ENCODE results near the gene PATL2. TPM values are rescaled to one million over a fixed set of nuclear protein-coding genes. Genes with fewer than 3 reads are reported as not detected.

Gene PATL2
- total and polyA plus RNA-seq, 2 donors (not counting 3 experiments of a cell fraction or from before 2014, with no cell fraction given), result 0.18 TPM; not detected in 1

GRCh38 chr15:44659056-44659455, 52.1 kb downstream of the PATL2 start:
- Histone ChIP-seq H3K27me3 (ENCODE audit: control insufficient read depth in 2 of 2, insufficient read depth in 2 of 2, low read length in 2 of 2) (no peaks in the 10 kb centered on the region), H2AFZ (ENCODE audit: low read depth, low read length) (no peak overlapping the region), H3K4me2 (ENCODE audit: insufficient read depth, low read length) (no peak overlapping the region), H3K27ac (ENCODE audit: insufficient read depth, low read depth, low read length) (no peak overlapping the region), H3K4me3 (replicated peaks in 1 of 3; ENCODE audit: insufficient read depth in 1 of 3, low read depth in 1 of 3, low read length in 3 of 3) (no peak overlapping the region), H3K4me1 (ENCODE audit: control insufficient read depth, extremely low read depth, insufficient read depth, low read length) (peaks cover 7% of the 10 kb centered on the region), H4K20me1 (replicated peaks; ENCODE audit: control insufficient read depth, extremely low read depth, insufficient read depth, low read length) (no peaks in the 10 kb centered on the region), H3K36me3 (ENCODE audit: control insufficient read depth in 2 of 2, extremely low read depth in 1 of 2, insufficient read depth in 2 of 2, low read length in 2 of 2) (peaks cover 3 to 5% of the 10 kb centered on the region in 2 experiments), H3K9ac (replicated peaks; ENCODE audit: extremely low read depth, insufficient read depth, low read length) (no peak overlapping the region), H3K9me1 (replicated peaks; ENCODE audit: control insufficient read depth, extremely low read depth, insufficient read depth, low read length) (no peaks in the 10 kb centered on the region), H3K79me2 (ENCODE audit: control insufficient read depth, insufficient read depth, low read length) (peaks cover 4% of the 10 kb centered on the region), H3K9me3 (replicated peaks; ENCODE audit: control insufficient read depth, insufficient read depth, low read length) (no peaks in the 10 kb centered on the region)
- DNase-seq (ENCODE audit: low read depth, low spot score) (no peak), FAIRE-seq (no peak)
- ChIA-PET POLR2A (no interaction called here), CTCF (interaction anchor here (0.8 kb wide), 1 partner anchor 77 kb away, joined by 3 read pairs; the partner anchor contains the start of gene TRIM69)
- TF ChIP-seq FOS (IDR thresholded peaks at IDR 0.05; ENCODE audit: borderline replicate concordance, insufficient read depth, low read length) (no peak), EZH2 (IDR thresholded peaks at IDR 0.05; ENCODE audit: borderline replicate concordance, low read depth, low read length, severe bottlenecking) (no peak), POLR2A (IDR thresholded peaks at IDR 0.05; ENCODE audit: low read depth, low read length) (no peak), MYC (IDR thresholded peaks at IDR 0.05; ENCODE audit: low read depth, low read length) (no peak), JUN (IDR thresholded peaks at IDR 0.05; ENCODE audit: borderline replicate concordance, insufficient read depth, insufficient read length, low read depth) (no peak), MAX (IDR thresholded peaks at IDR 0.05; ENCODE audit: insufficient read depth, insufficient read length) (no peak), GATA2 (IDR thresholded peaks at IDR 0.05; ENCODE audit: insufficient read depth, insufficient read length, low read depth, low read length) (no peak), POLR2AphosphoS5 (IDR thresholded peaks at IDR 0.05; ENCODE audit: insufficient read depth, low read depth, low read length) (no peak)
- TF ChIP-seq, protein P1, sequence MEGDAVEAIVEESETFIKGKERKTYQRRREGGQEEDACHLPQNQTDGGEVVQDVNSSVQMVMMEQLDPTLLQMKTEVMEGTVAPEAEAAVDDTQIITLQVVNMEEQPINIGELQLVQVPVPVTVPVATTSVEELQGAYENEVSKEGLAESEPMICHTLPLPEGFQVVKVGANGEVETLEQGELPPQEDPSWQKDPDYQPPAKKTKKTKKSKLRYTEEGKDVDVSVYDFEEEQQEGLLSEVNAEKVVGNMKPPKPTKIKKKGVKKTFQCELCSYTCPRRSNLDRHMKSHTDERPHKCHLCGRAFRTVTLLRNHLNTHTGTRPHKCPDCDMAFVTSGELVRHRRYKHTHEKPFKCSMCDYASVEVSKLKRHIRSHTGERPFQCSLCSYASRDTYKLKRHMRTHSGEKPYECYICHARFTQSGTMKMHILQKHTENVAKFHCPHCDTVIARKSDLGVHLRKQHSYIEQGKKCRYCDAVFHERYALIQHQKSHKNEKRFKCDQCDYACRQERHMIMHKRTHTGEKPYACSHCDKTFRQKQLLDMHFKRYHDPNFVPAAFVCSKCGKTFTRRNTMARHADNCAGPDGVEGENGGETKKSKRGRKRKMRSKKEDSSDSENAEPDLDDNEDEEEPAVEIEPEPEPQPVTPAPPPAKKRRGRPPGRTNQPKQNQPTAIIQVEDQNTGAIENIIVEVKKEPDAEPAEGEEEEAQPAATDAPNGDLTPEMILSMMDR (IDR thresholded peaks at IDR 0.05; ENCODE audit: extremely low read depth in 1 of 2, insufficient read depth in 1 of 2, low read depth in 1 of 2, low read length in 2 of 2), result no peak
- intact Hi-C loops (cut with micrococcal nuclease), result no loop called here
- BruUV-seq (replicated peaks), result no TSS peak
- dilution Hi-C loops (cut with MboI; ENCODE audit: extremely low pct_ligation_motif_present, low sequenced_read_pairs), result no loop called here
